Epithelial cell of esophagus (primary cell): ENCODE results near the gene SPSB3.
A peak's percentile ranks its signal among the peaks of the same experiment; 100 is the strongest.

Experiments used
- DNase-seq: peaks from one replicate; pipeline ENCODE4 v3.0.0; 2010; ENCODE audit warnings: low read depth
- H3K4me3 ChIP-seq: 2 replicates; pipeline ENCODE4 v1.5.1; 2011; ENCODE audit warnings: mild to moderate bottlenecking, low read length, control low read depth
- CTCF ChIP-seq: IDR thresholded peaks from 2 replicates; pipeline ENCODE4 v1.5.1; 2011; ENCODE audit warnings: low read depth, mild to moderate bottlenecking, low read length, control low read depth, inconsistent platforms; ENCODE audit not compliant: insufficient read depth; ENCODE audit errors: missing control alignments

SPSB3 gene

DNA sequence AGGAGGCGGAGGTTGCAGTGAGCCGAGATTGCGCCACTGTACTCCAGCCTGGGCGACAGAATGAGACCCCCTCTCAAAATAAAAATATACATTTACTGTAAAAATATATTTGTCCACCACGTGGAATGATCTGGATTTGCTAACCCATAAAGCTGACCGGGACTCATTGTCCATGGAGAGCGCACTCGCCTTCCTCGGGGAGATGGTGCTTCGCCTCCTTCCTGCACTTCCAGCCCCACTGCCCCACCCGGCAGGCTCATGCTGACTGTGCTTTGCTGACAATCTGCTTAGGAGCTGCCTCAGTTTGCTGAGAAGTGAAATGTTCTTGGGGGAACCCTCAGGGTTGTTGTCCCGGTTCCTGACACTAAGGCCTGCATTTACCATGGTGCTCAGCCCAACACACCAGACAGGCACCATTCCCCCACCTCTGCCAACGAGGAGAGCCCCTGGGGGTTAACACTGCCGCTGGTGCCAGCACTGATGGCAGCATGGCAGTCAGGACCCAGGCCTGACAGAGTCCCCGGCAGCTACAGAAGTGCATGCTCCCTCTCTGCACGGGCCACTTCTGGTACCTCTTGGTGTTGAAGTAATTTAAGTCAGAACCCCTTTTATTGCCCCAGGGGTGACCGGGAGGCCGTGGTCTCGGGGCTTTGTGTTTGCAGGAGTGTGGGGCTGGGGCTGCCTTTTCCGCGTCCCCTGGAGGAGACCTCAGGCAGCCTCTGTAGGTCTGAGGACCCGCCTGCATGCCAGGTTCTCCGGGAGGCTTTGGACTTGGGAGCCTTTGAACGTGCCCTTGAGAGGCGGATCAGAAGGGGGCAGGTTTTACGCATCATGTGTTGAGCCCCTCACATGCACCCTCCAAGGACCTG, 2.8 kb upstream of the SPSB3 start:
- TF ChIP-seq CTCF = no peak
- no peak overlapping the region for H3K4me3 ChIP-seq
- DNase-seq = no peak

DNA sequence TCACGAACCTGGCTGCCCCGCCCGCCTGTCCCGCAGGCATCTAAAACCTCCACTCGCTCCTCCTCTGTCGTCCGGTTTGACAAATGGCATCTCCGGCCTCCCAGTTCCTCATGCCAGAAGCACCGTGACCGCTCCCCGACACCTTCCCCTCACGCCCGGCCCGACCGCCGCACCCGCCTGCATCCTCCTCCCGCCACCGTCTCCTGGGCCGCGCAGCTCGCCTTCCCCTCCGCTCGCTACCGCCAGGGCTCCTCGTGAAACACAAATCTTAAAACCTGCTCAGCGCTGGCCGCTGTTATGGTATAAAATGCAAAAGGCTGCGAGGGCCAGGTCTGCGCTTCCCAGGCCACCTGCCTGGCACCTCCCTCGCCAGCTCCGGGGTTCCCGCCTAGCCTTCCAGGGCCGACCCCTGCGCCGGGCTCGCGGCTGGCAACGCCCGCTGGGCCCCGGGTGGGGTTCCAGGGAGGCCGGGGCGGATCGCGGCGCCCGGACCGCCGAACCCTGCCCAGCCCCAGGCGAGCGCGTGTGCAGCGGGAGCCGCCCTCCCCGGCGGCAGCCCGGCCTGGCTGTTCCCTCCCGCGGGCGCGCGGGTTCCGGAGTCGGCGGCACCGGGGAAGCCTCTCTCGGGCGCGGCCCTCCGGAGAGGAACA, 488 bp downstream of the SPSB3 start:
- peak; percentile 40 for DNase-seq
- peak overlapping the region; percentile 74 for H3K4me3 ChIP-seq
- TF ChIP-seq CTCF = peak; percentile 25

DNA sequence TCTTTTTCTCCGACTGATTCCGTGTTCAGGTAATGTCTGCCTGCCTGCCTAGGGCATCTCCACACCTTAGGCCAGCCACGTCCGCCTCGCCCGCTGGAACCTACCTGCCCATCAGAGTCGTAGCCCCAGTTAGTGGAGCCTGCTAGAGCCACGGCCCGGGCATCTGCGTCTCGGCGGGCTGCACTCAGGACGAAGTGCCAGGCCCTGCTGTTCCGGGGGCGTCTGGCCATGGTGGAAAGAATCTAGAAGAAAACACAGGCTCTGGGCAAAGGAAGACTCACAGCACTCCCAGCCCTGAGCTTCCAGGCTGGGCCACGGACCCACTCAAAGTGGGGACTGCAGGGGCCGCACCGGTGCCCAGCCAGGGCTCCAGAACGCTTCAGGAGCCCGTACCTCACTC, 1.1 kb downstream of the SPSB3 start:
- TF ChIP-seq CTCF = no peak
- peak overlapping the region; percentile 74 for H3K4me3 ChIP-seq
- no peak for DNase-seq

GRCh38 chr16:1780677-1781072, 1.7 kb downstream of the SPSB3 start:
- DNase-seq = no peak
- TF ChIP-seq CTCF = no peak
- peak overlapping the region; percentile 74 for H3K4me3 ChIP-seq

GRCh38 chr16:1779741-1780676, 2.4 kb downstream of the SPSB3 start:
- H3K4me3 ChIP-seq = no peak overlapping the region
- no peak for TF ChIP-seq CTCF
- no peak for DNase-seq

DNA sequence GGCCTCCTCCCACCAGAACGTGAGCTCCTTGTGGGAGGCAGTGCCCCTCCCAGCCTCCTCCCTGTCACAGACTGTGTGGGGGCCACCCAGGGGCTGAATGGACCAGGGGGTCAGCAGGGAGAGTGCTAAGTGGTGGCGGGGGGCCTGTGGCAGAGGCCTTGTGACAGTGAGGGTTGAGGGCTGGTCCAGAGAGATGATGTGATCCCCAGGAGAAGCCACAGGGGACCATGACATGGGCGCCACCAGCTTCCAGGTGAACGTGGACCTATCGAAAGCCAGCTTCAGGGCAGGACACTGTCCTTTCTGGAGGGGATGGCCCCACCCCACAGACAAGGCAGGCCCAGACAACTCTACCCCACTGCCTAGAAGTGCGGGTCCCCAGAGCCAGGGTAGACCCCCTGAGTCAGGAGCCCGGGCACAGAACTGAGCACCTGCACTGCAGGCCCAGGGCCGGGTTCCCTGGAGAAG, 3.1 kb downstream of the SPSB3 start:
- TF ChIP-seq CTCF = no peak
- no peak for DNase-seq
- no peak overlapping the region for H3K4me3 ChIP-seq
